ENCODE results near the gene PLCB1. TPM values are rescaled to one million over a fixed set of nuclear protein-coding genes. Genes with fewer than 3 reads are reported as not detected.

The PLCB1 gene
- total and polyA plus RNA-seq, 2 donors (not counting 1 experiment from before 2014, with no cell fraction given), result 13.4 to 23.3 TPM

GRCh38 chr20:8438748-8439147 is 306.7 kb downstream of the PLCB1 start:
- no peak overlapping the region for H3K9ac ChIP-seq (ENCODE audit: insufficient read depth, low read length)
- no peak overlapping the region for H3K27ac ChIP-seq (ENCODE audit: insufficient read depth, low read length)
- no peak overlapping the region for H2AFZ ChIP-seq (ENCODE audit: low read length)
- no peaks in the 10 kb centered on the region for H3K4me1 ChIP-seq (ENCODE audit: control insufficient read depth, extremely low read depth, insufficient read depth, low read length)
- no peaks in the 10 kb centered on the region for H3K27me3 ChIP-seq (ENCODE audit: control insufficient read depth, insufficient read depth, low read length)
- H3K9me3 ChIP-seq (ENCODE audit: control insufficient read depth, insufficient read depth, low read depth, low read length), result no peaks in the 10 kb centered on the region
- no peak overlapping the region for H3K4me2 ChIP-seq (ENCODE audit: extremely low read depth, insufficient read depth, low read length)
- H3K36me3 ChIP-seq (ENCODE audit: control insufficient read depth, insufficient read depth, low read length), result no peaks in the 10 kb centered on the region
- no peak for TF ChIP-seq EZH2 (IDR thresholded peaks at IDR 0.05; ENCODE audit: low read length, missing control alignments)
- TF ChIP-seq CTCF (conservative IDR thresholded peaks at IDR 0.05 in 1 of 2, IDR thresholded peaks at IDR 0.05 in 1 of 2; ENCODE audit: low read depth in 1 of 2, low read length in 2 of 2), result no peak
- H3K4me3 ChIP-seq (replicated peaks in 1 of 4; ENCODE audit: control extremely low read depth in 1 of 4, insufficient read depth in 1 of 4, low read depth in 3 of 4, low read length in 4 of 4), result no peak overlapping the region
- H4K20me1 ChIP-seq (ENCODE audit: control insufficient read depth, extremely low read depth, insufficient read depth, low read length), result no peaks in the 10 kb centered on the region
- no peak for DNase-seq (ENCODE audit: low read depth in 2 of 2)
- no peaks in the 10 kb centered on the region for H3K79me2 ChIP-seq (ENCODE audit: control insufficient read depth, insufficient read depth, low read length)

GRCh38 chr20:8443464-8444072 is 311.5 kb downstream of the PLCB1 start:
- no peak overlapping the region for H3K4me2 ChIP-seq (ENCODE audit: extremely low read depth, insufficient read depth, low read length)
- TF ChIP-seq CTCF (conservative IDR thresholded peaks at IDR 0.05 in 1 of 2, IDR thresholded peaks at IDR 0.05 in 1 of 2; ENCODE audit: low read depth in 1 of 2, low read length in 2 of 2) (no peak), EZH2 (IDR thresholded peaks at IDR 0.05; ENCODE audit: low read length, missing control alignments) (no peak)

GRCh38 chr20:8447262-8448120 is 315.4 kb downstream of the PLCB1 start:
- Histone ChIP-seq H3K27ac (ENCODE audit: insufficient read depth, low read length) (no peak overlapping the region), H3K36me3 (ENCODE audit: control insufficient read depth, insufficient read depth, low read length) (no peaks in the 10 kb centered on the region), H4K20me1 (ENCODE audit: control insufficient read depth, extremely low read depth, insufficient read depth, low read length) (no peaks in the 10 kb centered on the region), H3K79me2 (ENCODE audit: control insufficient read depth, insufficient read depth, low read length) (no peaks in the 10 kb centered on the region), H2AFZ (ENCODE audit: low read length) (no peak overlapping the region), H3K4me2 (ENCODE audit: extremely low read depth, insufficient read depth, low read length) (no peak overlapping the region), H3K9ac (ENCODE audit: insufficient read depth, low read length) (no peak overlapping the region), H3K27me3 (ENCODE audit: control insufficient read depth, insufficient read depth, low read length) (no peaks in the 10 kb centered on the region), H3K9me3 (ENCODE audit: control insufficient read depth, insufficient read depth, low read depth, low read length) (no peaks in the 10 kb centered on the region), H3K4me3 (replicated peaks in 1 of 4; ENCODE audit: control extremely low read depth in 1 of 4, insufficient read depth in 1 of 4, low read depth in 3 of 4, low read length in 4 of 4) (no peak overlapping the region), H3K4me1 (ENCODE audit: control insufficient read depth, extremely low read depth, insufficient read depth, low read length) (no peaks in the 10 kb centered on the region)
- TF ChIP-seq EZH2 (IDR thresholded peaks at IDR 0.05; ENCODE audit: low read length, missing control alignments) (no peak), CTCF (conservative IDR thresholded peaks at IDR 0.05 in 1 of 2, IDR thresholded peaks at IDR 0.05 in 1 of 2; ENCODE audit: low read depth in 1 of 2, low read length in 2 of 2) (no peak)
- DNase-seq (ENCODE audit: low read depth in 2 of 2), result no peak

More at GRCh38 chr20:8443464-8444072, 311.5 kb downstream of the PLCB1 start:
- Histone ChIP-seq H3K27ac (ENCODE audit: insufficient read depth, low read length) (no peak overlapping the region), H3K4me1 (ENCODE audit: control insufficient read depth, extremely low read depth, insufficient read depth, low read length) (no peaks in the 10 kb centered on the region), H3K79me2 (ENCODE audit: control insufficient read depth, insufficient read depth, low read length) (no peaks in the 10 kb centered on the region), H4K20me1 (ENCODE audit: control insufficient read depth, extremely low read depth, insufficient read depth, low read length) (no peaks in the 10 kb centered on the region), H3K9me3 (ENCODE audit: control insufficient read depth, insufficient read depth, low read depth, low read length) (no peaks in the 10 kb centered on the region), H3K36me3 (ENCODE audit: control insufficient read depth, insufficient read depth, low read length) (no peaks in the 10 kb centered on the region), H3K4me3 (replicated peaks in 1 of 4; ENCODE audit: control extremely low read depth in 1 of 4, insufficient read depth in 1 of 4, low read depth in 3 of 4, low read length in 4 of 4) (no peak overlapping the region), H2AFZ (ENCODE audit: low read length) (no peak overlapping the region), H3K9ac (ENCODE audit: insufficient read depth, low read length) (no peak overlapping the region), H3K27me3 (ENCODE audit: control insufficient read depth, insufficient read depth, low read length) (no peaks in the 10 kb centered on the region)
- DNase-seq (ENCODE audit: low read depth in 2 of 2), result no peak
